ENCODE results near the gene NGEF.

GRCh38 chr2:232911712-232912277 is 101.3 kb downstream of the NGEF start:
- no peak for TF ChIP-seq CTCF (IDR thresholded peaks at IDR 0.05)
- TF ChIP-seq POLR2A (IDR thresholded peaks at IDR 0.05), result no peak
